Loucy (cell line): Measurements from ENCODE around the gene LCT.

ENCODE experiments used
- EZH2phosphoT487 ChIP-seq: fragments of 200-600 bp; IDR thresholded peaks from 2 replicates; pipeline ENCODE4 v1.6.1; 2018; ENCODE audit warnings: antibody characterized with exemption, mild to moderate bottlenecking, moderate library complexity, borderline replicate concordance
- TF ChIP-seq, protein P1 (sequence below): fragments of 200-600 bp; sonication (generic); conservative IDR thresholded peaks from 2 replicates; pipeline ENCODE4 v1.5.1; 2014; ENCODE audit warnings: mild to moderate bottlenecking, antibody characterized with exemption, low read length

- TF ChIP-seq, protein P1, sequence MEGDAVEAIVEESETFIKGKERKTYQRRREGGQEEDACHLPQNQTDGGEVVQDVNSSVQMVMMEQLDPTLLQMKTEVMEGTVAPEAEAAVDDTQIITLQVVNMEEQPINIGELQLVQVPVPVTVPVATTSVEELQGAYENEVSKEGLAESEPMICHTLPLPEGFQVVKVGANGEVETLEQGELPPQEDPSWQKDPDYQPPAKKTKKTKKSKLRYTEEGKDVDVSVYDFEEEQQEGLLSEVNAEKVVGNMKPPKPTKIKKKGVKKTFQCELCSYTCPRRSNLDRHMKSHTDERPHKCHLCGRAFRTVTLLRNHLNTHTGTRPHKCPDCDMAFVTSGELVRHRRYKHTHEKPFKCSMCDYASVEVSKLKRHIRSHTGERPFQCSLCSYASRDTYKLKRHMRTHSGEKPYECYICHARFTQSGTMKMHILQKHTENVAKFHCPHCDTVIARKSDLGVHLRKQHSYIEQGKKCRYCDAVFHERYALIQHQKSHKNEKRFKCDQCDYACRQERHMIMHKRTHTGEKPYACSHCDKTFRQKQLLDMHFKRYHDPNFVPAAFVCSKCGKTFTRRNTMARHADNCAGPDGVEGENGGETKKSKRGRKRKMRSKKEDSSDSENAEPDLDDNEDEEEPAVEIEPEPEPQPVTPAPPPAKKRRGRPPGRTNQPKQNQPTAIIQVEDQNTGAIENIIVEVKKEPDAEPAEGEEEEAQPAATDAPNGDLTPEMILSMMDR, result peak; percentile 51
- no peak for TF ChIP-seq EZH2phosphoT487
These were observed 52.0 kb downstream of the LCT start for GRCh38 chr2:135785032-135785431.
